SIG-M5 treated with dmso at 0.1 percent for 504 hours (cell line): ENCODE data around the gene STYXL2.

Experiments used
- DNase-seq: peaks from one replicate; lab custom pipeline; 2025; ENCODE audit not compliant: unreplicated experiment; lab: John Stamatoyannopoulos, UW

The STYXL2 gene

GRCh38 chr1:167128261-167129227 lies 34.7 kb downstream of the STYXL2 start:
- no peak for DNase-seq

GRCh38 chr1:167130829-167131510 lies 37.1 kb downstream of the STYXL2 start:
- no peak for DNase-seq

GRCh38 chr1:167132301-167133010 lies 38.6 kb downstream of the STYXL2 start:
- DNase-seq: no peak

GRCh38 chr1:167135281-167135840 lies 41.5 kb downstream of the STYXL2 start:
- no peak for DNase-seq

- DNase-seq: no peak
Measured at GRCh38 chr1:167136191-167136614, 42.3 kb downstream of the STYXL2 start.

- DNase-seq: no peak
Measured at GRCh38 chr1:167136806-167137205, 42.9 kb downstream of the STYXL2 start.

GRCh38 chr1:167137332-167137781 lies 43.5 kb downstream of the STYXL2 start:
- no peak for DNase-seq

GRCh38 chr1:167137793-167138510 lies 44.1 kb downstream of the STYXL2 start:
- DNase-seq: no peak

GRCh38 chr1:167138703-167139102 lies 44.8 kb downstream of the STYXL2 start:
- DNase-seq: no peak

GRCh38 chr1:167141963-167142362 lies 48.1 kb downstream of the STYXL2 start:
- no peak for DNase-seq
